HepG2 (cell line): ENCODE data around the gene DNAJC28. TPM values are rescaled to one million over a fixed set of nuclear protein-coding genes. Genes with fewer than 3 reads are reported as not detected.

Experiments used
- CENPX ChIP-seq: sonication (generic); formaldehyde crosslinking; IDR thresholded peaks from 2 replicates; pipeline ENCODE4 v1.9.0; 2021; ENCODE audit warnings: mild to moderate bottlenecking, missing genetic modification reagents, moderate library complexity
- HNF4A ChIP-seq: sonication (generic); formaldehyde crosslinking; IDR thresholded peaks from 2 replicates; pipeline ENCODE4 v1.4.0; 2020; ENCODE audit warnings: missing genetic modification reagents
- MAZ ChIP-seq, 2 experiments: sonication (generic) in 1 of 2; formaldehyde crosslinking in 1 of 2; IDR thresholded peaks; 2 replicates each; pipeline versions ENCODE4 v1.5.0 to v1.6.1; 2012 to 2020; ENCODE audit warnings: low read depth in 2 of 2, mild to moderate bottlenecking in 2 of 2, borderline replicate concordance in 1 of 2, improper control_type of control experiment in 1 of 2, low read length in 1 of 2, missing genetic modification reagents in 1 of 2, moderate library complexity in 1 of 2
- PCBP2 ChIP-seq: fragments of 200-400 bp; formaldehyde crosslinking; optimal IDR thresholded peaks from 2 replicates; pipeline ENCODE3; 2018; ENCODE audit warnings: low read length, low read depth; ENCODE audit not compliant: poor library complexity, severe bottlenecking
- PHB2 ChIP-seq: fragments of 450-650 bp; IDR thresholded peaks from 2 replicates; pipeline ENCODE4 v1.6.1; 2018; ENCODE audit not compliant: partially characterized antibody
- PRPF4 ChIP-seq: fragments of 200-400 bp; formaldehyde crosslinking; IDR thresholded peaks from 2 replicates; pipeline ENCODE4 v1.6.1; 2016; ENCODE audit warnings: low read length, low read depth; ENCODE audit not compliant: poor library complexity, severe bottlenecking
- SOX6 ChIP-seq, 2 experiments: fragments of 450-650 bp in 1 of 2; sonication (generic) in 1 of 2; formaldehyde crosslinking in 1 of 2; IDR thresholded peaks; 2 replicates each; pipeline versions ENCODE4 v1.4.0 to v1.6.1; 2017 to 2020; ENCODE audit warnings: antibody characterized with exemption in 1 of 2, mild to moderate bottlenecking in 1 of 2, missing genetic modification reagents in 1 of 2
- SYNCRIP ChIP-seq: fragments of 200-400 bp; formaldehyde crosslinking; IDR thresholded peaks from 2 replicates; pipeline ENCODE4 v1.6.1; 2018; ENCODE audit warnings: mild to moderate bottlenecking, low read depth, low read length; ENCODE audit not compliant: insufficient read depth
- ZNF572 ChIP-seq: sonication (generic); formaldehyde crosslinking; IDR thresholded peaks from 2 replicates; pipeline ENCODE4 v1.5.1; 2020; ENCODE audit warnings: mild to moderate bottlenecking, missing genetic modification reagents
- ZNF709 ChIP-seq: sonication (generic); formaldehyde crosslinking; IDR thresholded peaks from 2 replicates; pipeline ENCODE4 v1.5.0; 2020; ENCODE audit warnings: mild to moderate bottlenecking, missing genetic modification reagents
- ZNF839 ChIP-seq: sonication (generic); formaldehyde crosslinking; IDR thresholded peaks from 2 replicates; pipeline ENCODE4 v1.4.0; 2020; ENCODE audit warnings: missing genetic modification reagents, mild to moderate bottlenecking, borderline replicate concordance
- ZNF883 ChIP-seq: sonication (generic); formaldehyde crosslinking; IDR thresholded peaks from 2 replicates; pipeline ENCODE4 v1.5.1; 2020; ENCODE audit warnings: mild to moderate bottlenecking, missing genetic modification reagents; ENCODE audit errors: not compliant biosample characterization
- polyA plus RNA-seq, 8 experiments: library from polyadenylated mRNA; depleted of rRNA in 3 of 8; stranded (reverse) in 7 of 8; unstranded in 1 of 8; fragments of >200 nt; fragmentation: Illumina TruSeq in 4 of 8; extraction: Trizol in 4 of 8; gene quantifications; 2 replicates each; pipeline versions ENCODE4 v1.2.1 to v1.2.3, GENCODE V29; 2011 to 2016; ENCODE audit warnings: low read depth in 4 of 8, missing spikeins in 1 of 8, mixed read lengths in 1 of 8; ENCODE audit not compliant: insufficient read depth in 1 of 8
- total RNA-seq, 5 experiments: library from RNA; depleted of rRNA; stranded (reverse); fragments of >200 nt; fragmentation: Illumina TruSeq; extraction: Trizol; gene quantifications; 2 replicates each; pipeline ENCODE4 v1.2.3, GENCODE V29; 2016; ENCODE audit warnings: low read depth in 1 of 5
- TF ChIP-seq, protein P1 (sequence below), 2 experiments: fragments of 450-650 bp in 1 of 2; sonication (generic) in 1 of 2; formaldehyde crosslinking in 1 of 2; IDR thresholded peaks; 2 replicates each; pipeline versions ENCODE4 v1.6.1 to v1.8.0; 2016 to 2022; ENCODE audit warnings: antibody characterized with exemption in 1 of 2, mild to moderate bottlenecking in 1 of 2, missing genetic modification reagents in 1 of 2
- TF ChIP-seq, protein P2 (sequence below): sonication (generic); formaldehyde crosslinking; IDR thresholded peaks from 2 replicates; pipeline ENCODE4 v1.8.0; 2023; ENCODE audit warnings: mild to moderate bottlenecking, missing genetic modification reagents

Gene DNAJC28
- total and polyA plus RNA-seq, 2 of the 13 experiments (the other 11 are each of a cell fraction or from before 2014, with no cell fraction given): 1.5 to 3.3 TPM

DNA sequence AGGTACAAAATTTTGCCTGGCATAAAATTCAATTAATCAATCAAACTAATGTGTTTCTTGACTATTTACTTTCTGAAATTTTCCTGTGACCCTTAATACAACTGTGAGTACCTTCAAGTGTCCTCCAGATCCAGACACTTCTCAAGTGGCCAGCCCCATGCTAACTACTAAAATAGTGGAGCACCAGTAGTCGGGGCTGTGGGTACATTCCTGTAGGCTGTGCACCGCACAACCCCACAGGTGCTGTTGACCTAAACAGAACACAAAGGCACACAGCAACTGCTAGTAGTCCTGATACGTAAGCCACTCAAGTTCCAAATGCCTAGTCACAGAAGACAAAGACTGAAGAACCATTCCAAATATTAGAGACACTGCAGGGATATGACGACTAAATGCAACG lies 48.3 kb downstream of the DNAJC28 start (continued):
- TF ChIP-seq, protein P1, sequence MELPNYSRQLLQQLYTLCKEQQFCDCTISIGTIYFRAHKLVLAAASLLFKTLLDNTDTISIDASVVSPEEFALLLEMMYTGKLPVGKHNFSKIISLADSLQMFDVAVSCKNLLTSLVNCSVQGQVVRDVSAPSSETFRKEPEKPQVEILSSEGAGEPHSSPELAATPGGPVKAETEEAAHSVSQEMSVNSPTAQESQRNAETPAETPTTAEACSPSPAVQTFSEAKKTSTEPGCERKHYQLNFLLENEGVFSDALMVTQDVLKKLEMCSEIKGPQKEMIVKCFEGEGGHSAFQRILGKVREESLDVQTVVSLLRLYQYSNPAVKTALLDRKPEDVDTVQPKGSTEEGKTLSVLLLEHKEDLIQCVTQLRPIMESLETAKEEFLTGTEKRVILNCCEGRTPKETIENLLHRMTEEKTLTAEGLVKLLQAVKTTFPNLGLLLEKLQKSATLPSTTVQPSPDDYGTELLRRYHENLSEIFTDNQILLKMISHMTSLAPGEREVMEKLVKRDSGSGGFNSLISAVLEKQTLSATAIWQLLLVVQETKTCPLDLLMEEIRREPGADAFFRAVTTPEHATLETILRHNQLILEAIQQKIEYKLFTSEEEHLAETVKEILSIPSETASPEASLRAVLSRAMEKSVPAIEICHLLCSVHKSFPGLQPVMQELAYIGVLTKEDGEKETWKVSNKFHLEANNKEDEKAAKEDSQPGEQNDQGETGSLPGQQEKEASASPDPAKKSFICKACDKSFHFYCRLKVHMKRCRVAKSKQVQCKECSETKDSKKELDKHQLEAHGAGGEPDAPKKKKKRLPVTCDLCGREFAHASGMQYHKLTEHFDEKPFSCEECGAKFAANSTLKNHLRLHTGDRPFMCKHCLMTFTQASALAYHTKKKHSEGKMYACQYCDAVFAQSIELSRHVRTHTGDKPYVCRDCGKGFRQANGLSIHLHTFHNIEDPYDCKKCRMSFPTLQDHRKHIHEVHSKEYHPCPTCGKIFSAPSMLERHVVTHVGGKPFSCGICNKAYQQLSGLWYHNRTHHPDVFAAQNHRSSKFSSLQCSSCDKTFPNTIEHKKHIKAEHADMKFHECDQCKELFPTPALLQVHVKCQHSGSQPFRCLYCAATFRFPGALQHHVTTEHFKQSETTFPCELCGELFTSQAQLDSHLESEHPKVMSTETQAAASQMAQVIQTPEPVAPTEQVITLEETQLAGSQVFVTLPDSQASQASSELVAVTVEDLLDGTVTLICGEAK (IDR thresholded peaks at IDR 0.05): no peak
- TF ChIP-seq, protein P1 (CRISPR knock-in tag; IDR thresholded peaks at IDR 0.05): no peak
- no peak for TF ChIP-seq ZNF883 (CRISPR knock-in tag)
- no peak for TF ChIP-seq HNF4A (CRISPR knock-in tag)
- no peak for TF ChIP-seq CENPX (CRISPR knock-in tag)
- TF ChIP-seq ZNF839 (CRISPR knock-in tag): no peak
- no peak for TF ChIP-seq PRPF4
- no peak for TF ChIP-seq ZNF572 (CRISPR knock-in tag)
- no peak for TF ChIP-seq MAZ (IDR thresholded peaks at IDR 0.05; ENCODE audit: borderline replicate concordance, low read depth, low read length)
- TF ChIP-seq MAZ (CRISPR knock-in tag; IDR thresholded peaks at IDR 0.05; ENCODE audit: low read depth): no peak
- TF ChIP-seq SYNCRIP: no peak
- TF ChIP-seq PCBP2: no peak
- TF ChIP-seq, protein P2, sequence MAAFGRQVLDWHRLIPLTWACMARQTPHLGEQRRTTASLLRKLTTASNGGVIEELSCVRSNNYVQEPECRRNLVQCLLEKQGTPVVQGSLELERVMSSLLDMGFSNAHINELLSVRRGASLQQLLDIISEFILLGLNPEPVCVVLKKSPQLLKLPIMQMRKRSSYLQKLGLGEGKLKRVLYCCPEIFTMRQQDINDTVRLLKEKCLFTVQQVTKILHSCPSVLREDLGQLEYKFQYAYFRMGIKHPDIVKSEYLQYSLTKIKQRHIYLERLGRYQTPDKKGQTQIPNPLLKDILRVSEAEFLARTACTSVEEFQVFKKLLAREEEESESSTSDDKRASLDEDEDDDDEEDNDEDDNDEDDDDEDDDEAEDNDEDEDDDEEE (CRISPR knock-in tag): no peak
- TF ChIP-seq SOX6 (IDR thresholded peaks at IDR 0.05): no peak
- no peak for TF ChIP-seq SOX6 (CRISPR knock-in tag; IDR thresholded peaks at IDR 0.05)
- no peak for TF ChIP-seq ZNF709 (CRISPR knock-in tag)
- no peak for TF ChIP-seq PHB2
